ENCODE results near the gene CYREN. TPM values are rescaled to one million over a fixed set of nuclear protein-coding genes. Genes with fewer than 3 reads are reported as not detected.

Gene CYREN
- total and polyA plus RNA-seq, 2 donors from 2014 or later: 39.4 to 89.3 TPM

DNA sequence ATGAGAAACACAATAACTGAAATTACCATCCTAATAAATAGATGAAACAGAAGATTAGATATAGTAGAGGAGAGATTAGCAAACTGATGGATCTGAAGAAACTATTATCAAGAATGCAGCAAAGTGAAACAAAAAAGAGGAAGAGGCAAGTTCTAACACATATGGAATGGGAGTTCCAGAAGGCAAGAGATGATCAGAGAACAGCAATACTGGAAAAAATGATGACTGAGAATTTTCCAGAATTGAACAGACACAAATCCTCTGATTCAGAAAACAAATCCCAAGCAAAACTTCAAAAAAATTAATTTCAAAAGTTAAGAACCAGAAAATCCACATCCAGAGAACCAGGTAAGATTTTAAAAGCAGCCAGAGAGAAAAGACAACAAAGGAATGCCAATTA is 20.2 kb upstream of the CYREN start:
- Histone ChIP-seq H3K27me3 (ENCODE audit: control insufficient read depth, insufficient read depth, low read length) (no peaks in the 10 kb centered on the region), H3K27ac (ENCODE audit: low read depth in 2 of 2, low read length in 2 of 2) (no peak overlapping the region), H3K4me3 (ENCODE audit: low read length in 3 of 3) (no peak overlapping the region), H3K9ac (ENCODE audit: low read length in 3 of 3) (no peak overlapping the region), H3K4me1 (ENCODE audit: control insufficient read depth in 2 of 3, insufficient read depth in 2 of 3, low read depth in 1 of 3, low read length in 3 of 3) (no peaks in the 10 kb centered on the region), H3K36me3 (ENCODE audit: control insufficient read depth in 2 of 3, insufficient read depth in 3 of 3, low read length in 3 of 3) (peaks cover 8 to 85% (median 51%) of the 10 kb centered on the region in 3 donors), H3K9me3 (ENCODE audit: control insufficient read depth in 2 of 3, insufficient read depth in 1 of 3, low read length in 3 of 3) (no peaks in the 10 kb centered on the region)
- no peak for DNase-seq
- FAIRE-seq: no peak
- TF ChIP-seq, protein P1, sequence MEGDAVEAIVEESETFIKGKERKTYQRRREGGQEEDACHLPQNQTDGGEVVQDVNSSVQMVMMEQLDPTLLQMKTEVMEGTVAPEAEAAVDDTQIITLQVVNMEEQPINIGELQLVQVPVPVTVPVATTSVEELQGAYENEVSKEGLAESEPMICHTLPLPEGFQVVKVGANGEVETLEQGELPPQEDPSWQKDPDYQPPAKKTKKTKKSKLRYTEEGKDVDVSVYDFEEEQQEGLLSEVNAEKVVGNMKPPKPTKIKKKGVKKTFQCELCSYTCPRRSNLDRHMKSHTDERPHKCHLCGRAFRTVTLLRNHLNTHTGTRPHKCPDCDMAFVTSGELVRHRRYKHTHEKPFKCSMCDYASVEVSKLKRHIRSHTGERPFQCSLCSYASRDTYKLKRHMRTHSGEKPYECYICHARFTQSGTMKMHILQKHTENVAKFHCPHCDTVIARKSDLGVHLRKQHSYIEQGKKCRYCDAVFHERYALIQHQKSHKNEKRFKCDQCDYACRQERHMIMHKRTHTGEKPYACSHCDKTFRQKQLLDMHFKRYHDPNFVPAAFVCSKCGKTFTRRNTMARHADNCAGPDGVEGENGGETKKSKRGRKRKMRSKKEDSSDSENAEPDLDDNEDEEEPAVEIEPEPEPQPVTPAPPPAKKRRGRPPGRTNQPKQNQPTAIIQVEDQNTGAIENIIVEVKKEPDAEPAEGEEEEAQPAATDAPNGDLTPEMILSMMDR (IDR thresholded peaks at IDR 0.05; ENCODE audit: borderline replicate concordance, extremely low read depth, insufficient read depth): no peak
- intact Hi-C loops (cut with DNase I): no loop called here

DNA sequence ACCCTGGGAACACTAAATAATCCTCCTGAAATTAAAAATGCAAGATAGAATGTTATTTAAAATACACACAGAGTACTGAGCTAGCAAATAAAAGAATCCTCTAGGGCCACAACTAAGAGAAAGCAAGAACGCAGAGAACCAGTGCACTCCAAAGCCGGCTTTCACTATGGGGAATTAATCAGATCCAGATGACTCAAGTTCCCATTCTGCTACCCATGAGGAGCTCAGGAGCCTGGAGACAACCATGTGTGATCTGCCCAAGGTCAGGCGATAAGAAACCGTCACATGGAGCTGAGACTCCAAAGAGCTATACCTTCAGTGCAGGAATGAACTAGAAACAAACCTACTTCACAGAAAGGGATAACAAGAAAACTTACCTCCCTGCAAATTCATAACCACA is 19.5 kb upstream of the CYREN start:
- intact Hi-C loops (cut with DNase I): no loop called here
- H3K36me3 ChIP-seq (ENCODE audit: control insufficient read depth in 2 of 3, insufficient read depth in 3 of 3, low read length in 3 of 3): peaks cover 7 to 86% (median 56%) of the 10 kb centered on the region in 3 donors
- DNase-seq: no peak
- TF ChIP-seq, protein P1 (IDR thresholded peaks at IDR 0.05; ENCODE audit: borderline replicate concordance, extremely low read depth, insufficient read depth): no peak
- H3K4me1 ChIP-seq (ENCODE audit: control insufficient read depth in 2 of 3, insufficient read depth in 2 of 3, low read depth in 1 of 3, low read length in 3 of 3): no peaks in the 10 kb centered on the region
- H3K9ac ChIP-seq (ENCODE audit: low read length in 3 of 3): no peak overlapping the region
- no peak for FAIRE-seq
- H3K27ac ChIP-seq (ENCODE audit: low read depth in 2 of 2, low read length in 2 of 2): no peak overlapping the region
- no peaks in the 10 kb centered on the region for H3K9me3 ChIP-seq (ENCODE audit: control insufficient read depth in 2 of 3, insufficient read depth in 1 of 3, low read length in 3 of 3)
- no peak overlapping the region for H3K4me3 ChIP-seq (ENCODE audit: low read length in 3 of 3)
- H3K27me3 ChIP-seq (ENCODE audit: control insufficient read depth, insufficient read depth, low read length): no peaks in the 10 kb centered on the region

DNA sequence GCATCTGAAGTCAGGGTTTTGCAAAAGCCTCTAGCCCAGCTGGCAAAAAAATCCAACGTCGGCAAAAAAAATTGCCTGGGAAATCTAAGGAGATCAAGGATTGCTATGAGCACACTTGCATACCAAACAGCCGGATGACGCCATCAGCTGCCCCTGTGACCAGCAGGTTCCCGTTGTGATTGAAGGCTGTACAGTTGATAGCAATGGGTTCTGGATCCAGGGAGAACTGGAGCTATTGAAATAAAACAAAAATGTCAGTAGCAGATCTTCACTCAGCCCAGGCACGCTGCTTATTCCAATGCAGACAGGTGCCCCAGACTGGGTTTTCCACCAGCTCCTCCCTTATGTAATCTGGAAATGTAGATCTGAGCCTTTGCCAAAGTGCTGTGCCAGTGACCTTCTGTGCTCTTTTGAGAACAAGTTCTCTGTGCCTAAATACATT is 18.7 kb upstream of the CYREN start:
- peaks cover 6 to 86% (median 54%) of the 10 kb centered on the region in 3 donors for H3K36me3 ChIP-seq (ENCODE audit: control insufficient read depth in 2 of 3, insufficient read depth in 3 of 3, low read length in 3 of 3)

More for the DNA sequence above, 18.7 kb upstream of the CYREN start:
- FAIRE-seq (no peak), DNase-seq (peak in 1 of 5 donors; percentile 11)
- H3K27ac ChIP-seq (ENCODE audit: low read depth in 2 of 2, low read length in 2 of 2): no peak overlapping the region
- peak overlapping the region in 1 of 3 donors; percentile 10 for H3K9ac ChIP-seq (ENCODE audit: low read length in 3 of 3)
- H3K4me1 ChIP-seq (ENCODE audit: control insufficient read depth in 2 of 3, insufficient read depth in 2 of 3, low read depth in 1 of 3, low read length in 3 of 3): no peaks in the 10 kb centered on the region
- H3K9me3 ChIP-seq (ENCODE audit: control insufficient read depth in 2 of 3, insufficient read depth in 1 of 3, low read length in 3 of 3): no peaks in the 10 kb centered on the region
- no peaks in the 10 kb centered on the region for H3K27me3 ChIP-seq (ENCODE audit: control insufficient read depth, insufficient read depth, low read length)
- no peak overlapping the region for H3K4me3 ChIP-seq (ENCODE audit: low read length in 3 of 3)
- intact Hi-C loops (cut with DNase I): no loop called here
- TF ChIP-seq, protein P1 (IDR thresholded peaks at IDR 0.05; ENCODE audit: borderline replicate concordance, extremely low read depth, insufficient read depth): no peak

Data from kidney (tissue), 14 donors.